Naive B cell (primary cell): ENCODE results near the gene TRIM17. TPM values are rescaled to one million over a fixed set of nuclear protein-coding genes. Genes with fewer than 3 reads are reported as not detected.

ENCODE experiments used
- ATAC-seq, 2 donors: fragments of 150-1000 bp; cut with Tn5 transposase; 2 replicates each; pipeline ENCODE4 v1.10.0; 2021; ENCODE audit warnings: low read depth in 2 of 2, mild to moderate bottlenecking in 2 of 2, moderate library complexity in 2 of 2
- DNase-seq: peaks from one replicate; pipeline ENCODE4 v3.0.0; 2022
- H3K27ac Mint-ChIP-seq, 6 donors: one replicate each; pipeline ENCODE4 v1.8.0; 2020 to 2022; ENCODE audit warnings: mild to moderate bottlenecking in 6 of 6, mixed read lengths in 6 of 6, moderate library complexity in 5 of 6, inconsistent platforms in 2 of 6
- H3K27me3 Mint-ChIP-seq, 3 donors: one replicate each; pipeline ENCODE4 v1.8.0; 2021 to 2022; ENCODE audit warnings: mixed read lengths in 3 of 3, mild to moderate bottlenecking in 1 of 3
- H3K36me3 Mint-ChIP-seq, 2 donors: one replicate each; pipeline ENCODE4 v1.8.0; 2020 to 2022; ENCODE audit warnings: mixed read lengths in 2 of 2, inconsistent platforms in 1 of 2, mild to moderate bottlenecking in 1 of 2
- H3K4me1 Mint-ChIP-seq, 3 donors: one replicate each; pipeline ENCODE4 v1.8.0; 2020 to 2022; ENCODE audit warnings: mixed read lengths in 3 of 3, inconsistent platforms in 1 of 3, mild to moderate bottlenecking in 1 of 3, moderate library complexity in 1 of 3
- H3K4me3 Mint-ChIP-seq, 8 donors: one replicate each; pipeline ENCODE4 v1.8.0; 2020 to 2022; ENCODE audit warnings: mild to moderate bottlenecking in 8 of 8, mixed read lengths in 8 of 8, moderate library complexity in 8 of 8, inconsistent platforms in 2 of 8
- H3K9me3 Mint-ChIP-seq, 7 donors: one replicate each; pipeline ENCODE4 v1.8.0; 2020 to 2022; ENCODE audit warnings: mixed read lengths in 7 of 7, mild to moderate bottlenecking in 5 of 7, inconsistent platforms in 2 of 7, moderate library complexity in 1 of 7
- polyA plus RNA-seq, 6 donors: library from polyadenylated mRNA; unstranded; fragments of 300-500 nt; fragmentation: Illumina TruSeq; gene quantifications; one replicate each; pipeline ENCODE4 v1.2.3, GENCODE V29; 2021; ENCODE audit warnings: low read depth in 6 of 6

The TRIM17 gene
- polyA plus RNA-seq, 6 donors from 2014 or later = 0.24 to 0.27 (median 0.26) TPM; not detected in 2

GRCh38 chr1:228400692-228401454 is 15.8 kb downstream of the TRIM17 start:
- ATAC-seq = no peak
- Mint-ChIP-seq H3K27me3 (no peaks in the 10 kb centered on the region), H3K4me3 (peak overlapping the region in 1 of 8 donors; percentile 9), H3K27ac (peak overlapping the region in 1 of 6 donors; percentile 69), H3K36me3 (no peaks in the 10 kb centered on the region), H3K4me1 (peaks cover 40 to 63% (median 50%) of the 10 kb centered on the region in 3 donors), H3K9me3 (no peaks in the 10 kb centered on the region)
- DNase-seq = no peak

- ATAC-seq = no peak
- Mint-ChIP-seq H3K27me3 (no peaks in the 10 kb centered on the region), H3K4me3 (no peak overlapping the region), H3K36me3 (no peaks in the 10 kb centered on the region), H3K9me3 (no peaks in the 10 kb centered on the region), H3K4me1 (peaks cover 34 to 57% (median 44%) of the 10 kb centered on the region in 3 donors), H3K27ac (no peak overlapping the region)
- DNase-seq = no peak
Measured at GRCh38 chr1:228400237-228400651, 16.4 kb downstream of the TRIM17 start.

- Mint-ChIP-seq H3K4me1 (peaks cover 28 to 51% (median 40%) of the 10 kb centered on the region in 3 donors), H3K4me3 (no peak overlapping the region), H3K36me3 (no peaks in the 10 kb centered on the region), H3K27ac (peak overlapping the region in 1 of 6 donors; percentile 22), H3K27me3 (no peaks in the 10 kb centered on the region), H3K9me3 (no peaks in the 10 kb centered on the region)
- ATAC-seq = no peak
- DNase-seq = no peak
Measured at GRCh38 chr1:228399531-228400236, 17.0 kb downstream of the TRIM17 start.

- ATAC-seq (no peak), DNase-seq (no peak)
- Mint-ChIP-seq H3K36me3 (no peaks in the 10 kb centered on the region), H3K27me3 (no peaks in the 10 kb centered on the region), H3K9me3 (no peaks in the 10 kb centered on the region), H3K4me3 (no peak overlapping the region), H3K27ac (no peak overlapping the region), H3K4me1 (peaks cover 20 to 44% (median 32%) of the 10 kb centered on the region in 3 donors)
Measured at GRCh38 chr1:228398741-228399461, 17.8 kb downstream of the TRIM17 start.

- no peak for DNase-seq
- H3K4me1 Mint-ChIP-seq = peaks cover 14 to 34% (median 25%) of the 10 kb centered on the region in 3 donors
- no peak for ATAC-seq
- peak overlapping the region in 2 of 6 donors; percentile 54 to 87 for H3K27ac Mint-ChIP-seq
- no peaks in the 10 kb centered on the region for H3K9me3 Mint-ChIP-seq
- H3K36me3 Mint-ChIP-seq = no peaks in the 10 kb centered on the region
- peak overlapping the region in 2 of 8 donors; percentile 64 to 65 for H3K4me3 Mint-ChIP-seq
- no peaks in the 10 kb centered on the region for H3K27me3 Mint-ChIP-seq
Measured at GRCh38 chr1:228397966-228398365, 18.7 kb downstream of the TRIM17 start.

GRCh38 chr1:228396770-228397662 is 19.6 kb downstream of the TRIM17 start:
- H3K4me3 Mint-ChIP-seq = no peak overlapping the region
- H3K27ac Mint-ChIP-seq = peak overlapping the region in 1 of 6 donors; percentile 54
- no peaks in the 10 kb centered on the region for H3K36me3 Mint-ChIP-seq
- H3K4me1 Mint-ChIP-seq = peaks cover 6 to 25% (median 16%) of the 10 kb centered on the region in 3 donors
- no peaks in the 10 kb centered on the region for H3K9me3 Mint-ChIP-seq
- DNase-seq = no peak
- H3K27me3 Mint-ChIP-seq = no peaks in the 10 kb centered on the region
- no peak for ATAC-seq

GRCh38 chr1:228394571-228395394 is 21.9 kb downstream of the TRIM17 start:
- Mint-ChIP-seq H3K4me3 (no peak overlapping the region), H3K27me3 (no peaks in the 10 kb centered on the region), H3K27ac (peak overlapping the region in 1 of 6 donors; percentile 19), H3K36me3 (no peaks in the 10 kb centered on the region), H3K9me3 (no peaks in the 10 kb centered on the region), H3K4me1 (peaks cover 0 to 7% (median 6%) of the 10 kb centered on the region in 3 donors)
- DNase-seq (no peak), ATAC-seq (no peak)

GRCh38 chr1:228393811-228394570 is 22.7 kb downstream of the TRIM17 start:
- H3K4me1 Mint-ChIP-seq = peaks cover 0 to 4% (median 0%) of the 10 kb centered on the region in 3 donors

GRCh38 chr1:228393268-228393701 is 23.4 kb downstream of the TRIM17 start:
- Mint-ChIP-seq H3K4me1 (peaks cover 0 to 4% (median 0%) of the 10 kb centered on the region in 3 donors), H3K9me3 (no peaks in the 10 kb centered on the region), H3K4me3 (peak overlapping the region in 1 of 8 donors; percentile 45), H3K36me3 (no peaks in the 10 kb centered on the region), H3K27ac (peak overlapping the region in 2 of 6 donors; percentile 7 to 21), H3K27me3 (no peaks in the 10 kb centered on the region)
- DNase-seq (no peak), ATAC-seq (no peak)

More at GRCh38 chr1:228393811-228394570, 22.7 kb downstream of the TRIM17 start:
- no peaks in the 10 kb centered on the region for H3K36me3 Mint-ChIP-seq
- ATAC-seq (no peak), DNase-seq (no peak)
- no peaks in the 10 kb centered on the region for H3K9me3 Mint-ChIP-seq
- H3K27me3 Mint-ChIP-seq = no peaks in the 10 kb centered on the region
- H3K27ac Mint-ChIP-seq = peak overlapping the region in 2 of 6 donors; percentile 21 to 29
- no peak overlapping the region for H3K4me3 Mint-ChIP-seq

- Mint-ChIP-seq H3K4me3 (no peak overlapping the region), H3K4me1 (peaks cover 0 to 4% (median 0%) of the 10 kb centered on the region in 3 donors), H3K9me3 (no peaks in the 10 kb centered on the region), H3K27me3 (no peaks in the 10 kb centered on the region), H3K36me3 (no peaks in the 10 kb centered on the region), H3K27ac (no peak overlapping the region)
- ATAC-seq = no peak
- no peak for DNase-seq
Measured at GRCh38 chr1:228392111-228392936, 24.3 kb downstream of the TRIM17 start.
